NT2/D1 (cell line): ENCODE results near the gene SMAP2.

ENCODE experiments used
- DNase-seq: peaks from one replicate; pipeline ENCODE4 v3.0.0-alpha.2; 2011; ENCODE audit warnings: low read depth, low spot score
- H3K27me3 ChIP-seq: 2 replicates; pipeline ENCODE4 v1.6.0; 2011; ENCODE audit warnings: mild to moderate bottlenecking; ENCODE audit not compliant: insufficient read length, insufficient read depth
- H3K36me3 ChIP-seq: 2 replicates; pipeline ENCODE4 v1.6.1; 2011; ENCODE audit warnings: mild to moderate bottlenecking, low read length, mixed read lengths; ENCODE audit not compliant: insufficient read depth, insufficient read length
- H3K4me1 ChIP-seq: 2 replicates; pipeline ENCODE4 v1.5.1; 2011; ENCODE audit not compliant: insufficient read depth, insufficient read length
- H3K4me3 ChIP-seq: 2 replicates; pipeline ENCODE4 v1.5.1; 2011; ENCODE audit warnings: low read depth; ENCODE audit not compliant: insufficient read length
- H3K9ac ChIP-seq: 2 replicates; pipeline ENCODE4 v1.6.0; 2011; ENCODE audit warnings: low read depth; ENCODE audit not compliant: insufficient read length
- H3K9me3 ChIP-seq: 2 replicates; pipeline ENCODE4 v1.5.1; 2011; ENCODE audit warnings: mild to moderate bottlenecking, low read length; ENCODE audit not compliant: insufficient read depth
- SUZ12 ChIP-seq: IDR thresholded peaks from 2 replicates; pipeline ENCODE4 v1.6.1; 2011; ENCODE audit not compliant: insufficient read length, insufficient read depth; ENCODE audit errors: extremely low read depth
- YY1 ChIP-seq: IDR thresholded peaks from 2 replicates; pipeline ENCODE4 v1.6.1; 2011; ENCODE audit not compliant: insufficient read length, insufficient read depth
- ZNF274 ChIP-seq: IDR thresholded peaks from 2 replicates; pipeline ENCODE4 v1.6.1; 2011; ENCODE audit warnings: mild to moderate bottlenecking, low read depth, low read length

The SMAP2 gene

GRCh38 chr1:40416709-40417108 is 43.2 kb downstream of the SMAP2 start:
- H3K4me1 ChIP-seq, result no peaks in the 10 kb centered on the region
- H3K27me3 ChIP-seq, result no peaks in the 10 kb centered on the region
- H3K4me3 ChIP-seq, result no peak overlapping the region
- no peaks in the 10 kb centered on the region for H3K9me3 ChIP-seq
- H3K9ac ChIP-seq, result no peak overlapping the region
- peaks cover 22% of the 10 kb centered on the region for H3K36me3 ChIP-seq
- DNase-seq, result no peak
- TF ChIP-seq YY1 (no peak), ZNF274 (no peak), SUZ12 (no peak)

- Histone ChIP-seq H3K27me3 (no peaks in the 10 kb centered on the region), H3K4me3 (no peak overlapping the region), H3K9me3 (no peaks in the 10 kb centered on the region), H3K4me1 (no peaks in the 10 kb centered on the region), H3K36me3 (peaks cover 10% of the 10 kb centered on the region), H3K9ac (no peak overlapping the region)
- no peak for DNase-seq
- no peak for TF ChIP-seq SUZ12
- TF ChIP-seq YY1, result no peak
- TF ChIP-seq ZNF274, result no peak
These were observed 48.2 kb downstream of the SMAP2 start for GRCh38 chr1:40421431-40422384.

- no peak for TF ChIP-seq ZNF274
- TF ChIP-seq SUZ12, result no peak
- no peak for TF ChIP-seq YY1
- Histone ChIP-seq H3K9ac (no peak overlapping the region), H3K9me3 (no peaks in the 10 kb centered on the region), H3K4me3 (no peak overlapping the region), H3K27me3 (no peaks in the 10 kb centered on the region), H3K4me1 (no peaks in the 10 kb centered on the region), H3K36me3 (no peaks in the 10 kb centered on the region)
- DNase-seq, result no peak
These were observed 49.2 kb downstream of the SMAP2 start for GRCh38 chr1:40422630-40423263.

- Histone ChIP-seq H3K36me3 (no peaks in the 10 kb centered on the region), H3K9me3 (no peaks in the 10 kb centered on the region), H3K9ac (no peak overlapping the region), H3K4me3 (no peak overlapping the region), H3K27me3 (no peaks in the 10 kb centered on the region), H3K4me1 (no peaks in the 10 kb centered on the region)
- DNase-seq, result no peak
- TF ChIP-seq ZNF274 (no peak), SUZ12 (no peak), YY1 (no peak)
These were observed 49.7 kb downstream of the SMAP2 start for GRCh38 chr1:40423264-40423642.

- DNase-seq, result no peak
- H3K9ac ChIP-seq, result no peak overlapping the region
- no peaks in the 10 kb centered on the region for H3K4me1 ChIP-seq
- H3K9me3 ChIP-seq, result no peaks in the 10 kb centered on the region
- no peaks in the 10 kb centered on the region for H3K36me3 ChIP-seq
- H3K27me3 ChIP-seq, result no peaks in the 10 kb centered on the region
- no peak overlapping the region for H3K4me3 ChIP-seq
- TF ChIP-seq YY1 (no peak), ZNF274 (no peak), SUZ12 (no peak)
These were observed 50.6 kb downstream of the SMAP2 start for GRCh38 chr1:40423951-40424618.

GRCh38 chr1:40425198-40425597 is 51.7 kb downstream of the SMAP2 start:
- H3K27me3 ChIP-seq, result no peaks in the 10 kb centered on the region
- no peak overlapping the region for H3K4me3 ChIP-seq
- TF ChIP-seq YY1, result no peak
- no peak for TF ChIP-seq ZNF274
- no peak for TF ChIP-seq SUZ12
- H3K36me3 ChIP-seq, result no peaks in the 10 kb centered on the region
- no peak overlapping the region for H3K9ac ChIP-seq
- no peaks in the 10 kb centered on the region for H3K4me1 ChIP-seq
- DNase-seq, result no peak
- no peaks in the 10 kb centered on the region for H3K9me3 ChIP-seq

GRCh38 chr1:40431385-40431784 is 57.9 kb downstream of the SMAP2 start:
- no peak overlapping the region for H3K9ac ChIP-seq
- no peaks in the 10 kb centered on the region for H3K36me3 ChIP-seq
- no peak for DNase-seq
- H3K4me1 ChIP-seq, result no peaks in the 10 kb centered on the region
- no peak overlapping the region for H3K4me3 ChIP-seq
- no peak for TF ChIP-seq SUZ12
- TF ChIP-seq YY1, result no peak
- TF ChIP-seq ZNF274, result no peak
- no peaks in the 10 kb centered on the region for H3K9me3 ChIP-seq
- no peaks in the 10 kb centered on the region for H3K27me3 ChIP-seq
